HG02943 (cell line): ENCODE measurements around the gene CLNS1A.
"Not testable (repeated sequence)": the region's sequence is repeated elsewhere in the genome, so short reads cannot be mapped to it uniquely, and the experiment has no call there.

Experiments
- ATAC-seq: cut with Tn5 transposase; IDR thresholded peaks from one replicate; pipeline ENCODE4 v1.9.1; 2021; ENCODE audit warnings: mild to moderate bottlenecking, low read depth, moderate library complexity; ENCODE audit not compliant: unreplicated experiment

Gene CLNS1A

GRCh38 chr11:77630157-77630710 lies 7.4 kb downstream of the CLNS1A start:
- ATAC-seq: no peak

GRCh38 chr11:77619576-77620198 lies 17.9 kb downstream of the CLNS1A start:
- ATAC-seq: no peak

GRCh38 chr11:77617892-77618291 lies 19.7 kb downstream of the CLNS1A start:
- no peak for ATAC-seq

- ATAC-seq: no peak
These were observed 25.7 kb downstream of the CLNS1A start for GRCh38 chr11:77611921-77612320.

GRCh38 chr11:77609234-77609633 lies 28.4 kb downstream of the CLNS1A start:
- no peak for ATAC-seq

GRCh38 chr11:77604281-77604680 lies 33.3 kb downstream of the CLNS1A start:
- ATAC-seq: no peak

GRCh38 chr11:77602381-77603088 lies 35.1 kb downstream of the CLNS1A start:
- ATAC-seq: no peak

GRCh38 chr11:77598195-77598594 lies 39.4 kb downstream of the CLNS1A start:
- ATAC-seq: no peak

- no peak for ATAC-seq
These were observed 41.0 kb downstream of the CLNS1A start for GRCh38 chr11:77596626-77597025.

- no peak for ATAC-seq
These were observed 43.7 kb downstream of the CLNS1A start for GRCh38 chr11:77593883-77594282.

- ATAC-seq: no peak
These were observed 44.9 kb downstream of the CLNS1A start for GRCh38 chr11:77592727-77593126.

GRCh38 chr11:77590194-77590782 lies 47.3 kb downstream of the CLNS1A start:
- ATAC-seq: peak; percentile 9

- ATAC-seq: peak; percentile 78
These were observed 47.9 kb downstream of the CLNS1A start, which contains the start of gene AQP11 for GRCh38 chr11:77589521-77590193. Gene AQP11 (plus strand): TSS chr11:77589953. CDS start chr11:77589993, 40 bp downstream.

GRCh38 chr11:77589181-77589520 lies 48.4 kb downstream of the CLNS1A start:
- ATAC-seq: peak; percentile 22

GRCh38 chr11:77580712-77581337 lies 56.8 kb downstream of the CLNS1A start:
- no peak for ATAC-seq

GRCh38 chr11:77575428-77575827 lies 62.2 kb downstream of the CLNS1A start:
- not testable (repeated sequence) for ATAC-seq

GRCh38 chr11:77570896-77571295 lies 66.7 kb downstream of the CLNS1A start:
- ATAC-seq: not testable (repeated sequence)

- no peak for ATAC-seq
These were observed 67.9 kb downstream of the CLNS1A start for GRCh38 chr11:77569676-77570070.

GRCh38 chr11:77568916-77569675 lies 68.5 kb downstream of the CLNS1A start:
- no peak for ATAC-seq

- ATAC-seq: no peak
These were observed 69.3 kb downstream of the CLNS1A start for GRCh38 chr11:77568306-77568705.
